ENCODE results near the gene CEP350. TPM values are rescaled to one million over a fixed set of nuclear protein-coding genes. Genes with fewer than 3 reads are reported as not detected.

Gene CEP350
- total RNA-seq, 8 experiments from 2014 or later: 21.8 to 65.4 (median 49.5) TPM

GRCh38 chr1:180094705-180095295 is 140.2 kb downstream of the CEP350 start:
- no peaks in the 10 kb centered on the region for H3K4me1 ChIP-seq (replicated peaks in 1 of 2)
- in situ Hi-C loops (cut with MboI; ENCODE audit: low pct_unique_long_range_greater_than_20kb in 2 of 9, low sequenced_read_pairs in 9 of 9, unreplicated experiment in 9 of 9): loop anchor here in 1 of 9 experiments (25.0 kb wide), 1 partner anchor 107 kb away; no protein-coding TSS in a partner anchor
- H3K27ac ChIP-seq: no peak overlapping the region
- ATAC-seq (replicated peaks in 6 of 8): no peak
- no peak overlapping the region for H3K4me3 ChIP-seq
- WGBS, 10 experiments: 92 to 100% (median 96%) methylated on average over 1 to 3 of the region's 3 CpGs; no CpG with 5 or more reads in 1 of the 10 experiments

- Histone ChIP-seq H3K27ac (no peak overlapping the region), H3K4me3 (no peak overlapping the region), H3K4me1 (replicated peaks in 1 of 2) (no peaks in the 10 kb centered on the region)
- 71 to 100% (median 94%) methylated on average over 1 to 4 of the region's 4 CpGs for WGBS, 10 experiments
- ATAC-seq (replicated peaks in 6 of 8): no peak
- in situ Hi-C loops (cut with MboI; ENCODE audit: low pct_unique_long_range_greater_than_20kb in 2 of 9, low sequenced_read_pairs in 9 of 9, unreplicated experiment in 9 of 9): loop anchor here in 1 of 9 experiments (25.0 kb wide), 1 partner anchor 109 kb away; no protein-coding TSS in a partner anchor
These were observed 142.1 kb downstream of the CEP350 start for GRCh38 chr1:180096584-180097325.

- in situ Hi-C loops (cut with MboI; ENCODE audit: low pct_unique_long_range_greater_than_20kb in 2 of 9, low sequenced_read_pairs in 9 of 9, unreplicated experiment in 9 of 9): loop anchor here in 1 of 9 experiments (25.0 kb wide), 1 partner anchor 110 kb away; no protein-coding TSS in a partner anchor
These were observed 142.7 kb downstream of the CEP350 start for GRCh38 chr1:180097326-180097605.

GRCh38 chr1:180101411-180101810 is 146.8 kb downstream of the CEP350 start:
- no peak overlapping the region for H3K27ac ChIP-seq
- WGBS, 10 experiments: 80 to 100% (median 91%) methylated on average over 1 of the region's 1 CpG; no CpG with 5 or more reads in 1 of the 10 experiments
- in situ Hi-C loops (cut with MboI; ENCODE audit: low pct_unique_long_range_greater_than_20kb in 2 of 9, low sequenced_read_pairs in 9 of 9, unreplicated experiment in 9 of 9): no loop called here
- no peak overlapping the region for H3K4me3 ChIP-seq
- no peaks in the 10 kb centered on the region for H3K4me1 ChIP-seq (replicated peaks in 1 of 2)
- ATAC-seq (replicated peaks in 6 of 8): no peak

More at GRCh38 chr1:180097326-180097605, 142.7 kb downstream of the CEP350 start:
- ATAC-seq (replicated peaks in 6 of 8): no peak
- Histone ChIP-seq H3K4me1 (replicated peaks in 1 of 2) (no peaks in the 10 kb centered on the region), H3K27ac (no peak overlapping the region), H3K4me3 (no peak overlapping the region)
- 80 to 100% (median 98%) methylated on average over 1 to 2 of the region's 2 CpGs; no CpG with 5 or more reads in 2 of the 10 experiments for WGBS, 10 experiments

- in situ Hi-C loops (cut with MboI; ENCODE audit: low pct_unique_long_range_greater_than_20kb in 2 of 9, low sequenced_read_pairs in 9 of 9, unreplicated experiment in 9 of 9): no loop called here
- no peaks in the 10 kb centered on the region for H3K4me1 ChIP-seq (replicated peaks in 1 of 2)
- no peak overlapping the region for H3K4me3 ChIP-seq
- H3K27ac ChIP-seq: no peak overlapping the region
- WGBS, 10 experiments: 90 to 100% (median 100%) methylated on average over 1 of the region's 1 CpG; no CpG with 5 or more reads in 1 of the 10 experiments
- no peak for ATAC-seq (replicated peaks in 6 of 8)
These were observed 149.2 kb downstream of the CEP350 start for GRCh38 chr1:180103819-180104218.

- Histone ChIP-seq H3K27ac (no peak overlapping the region), H3K4me1 (replicated peaks in 1 of 2) (no peaks in the 10 kb centered on the region), H3K4me3 (no peak overlapping the region)
- in situ Hi-C loops (cut with MboI; ENCODE audit: low pct_unique_long_range_greater_than_20kb in 2 of 9, low sequenced_read_pairs in 9 of 9, unreplicated experiment in 9 of 9): no loop called here
- ATAC-seq (replicated peaks in 6 of 8): no peak
- 94 to 100% (median 100%) methylated on average over 1 to 2 of the region's 2 CpGs; no CpG with 5 or more reads in 2 of the 10 experiments for WGBS, 10 experiments
These were observed 157.5 kb downstream of the CEP350 start for GRCh38 chr1:180112091-180112490.

GRCh38 chr1:180112984-180113647 is 158.5 kb downstream of the CEP350 start:
- in situ Hi-C loops (cut with MboI; ENCODE audit: low pct_unique_long_range_greater_than_20kb in 2 of 9, low sequenced_read_pairs in 9 of 9, unreplicated experiment in 9 of 9): no loop called here
- 75 to 100% (median 97%) methylated on average over 2 of the region's 2 CpGs for WGBS, 10 experiments
- Histone ChIP-seq H3K4me3 (no peak overlapping the region), H3K27ac (no peak overlapping the region), H3K4me1 (replicated peaks in 1 of 2) (no peaks in the 10 kb centered on the region)
- no peak for ATAC-seq (replicated peaks in 6 of 8)

GRCh38 chr1:180114396-180114945 is 159.9 kb downstream of the CEP350 start:
- Histone ChIP-seq H3K4me3 (no peak overlapping the region), H3K4me1 (replicated peaks in 1 of 2) (no peaks in the 10 kb centered on the region), H3K27ac (no peak overlapping the region)
- WGBS, 10 experiments: 90 to 100% (median 97%) methylated on average over 2 to 4 of the region's 4 CpGs; no CpG with 5 or more reads in 2 of the 10 experiments
- in situ Hi-C loops (cut with MboI; ENCODE audit: low pct_unique_long_range_greater_than_20kb in 2 of 9, low sequenced_read_pairs in 9 of 9, unreplicated experiment in 9 of 9): no loop called here
- ATAC-seq (replicated peaks in 6 of 8): no peak

GRCh38 chr1:180116964-180117763 is 162.6 kb downstream of the CEP350 start:
- Histone ChIP-seq H3K4me3 (no peak overlapping the region), H3K4me1 (replicated peaks in 1 of 2) (no peaks in the 10 kb centered on the region), H3K27ac (no peak overlapping the region)
- in situ Hi-C loops (cut with MboI; ENCODE audit: low pct_unique_long_range_greater_than_20kb in 2 of 9, low sequenced_read_pairs in 9 of 9, unreplicated experiment in 9 of 9): no loop called here
- ATAC-seq (replicated peaks in 6 of 8): peak in 1 of 8 experiments; percentile 9
- WGBS, 10 experiments: 76 to 100% (median 88%) methylated on average over 1 to 13 of the region's 14 CpGs; no CpG with 5 or more reads in 1 of the 10 experiments

GRCh38 chr1:180117764-180118116 is 163.1 kb downstream of the CEP350 start:
- in situ Hi-C loops (cut with MboI; ENCODE audit: low pct_unique_long_range_greater_than_20kb in 2 of 9, low sequenced_read_pairs in 9 of 9, unreplicated experiment in 9 of 9): no loop called here
- H3K4me1 ChIP-seq (replicated peaks in 1 of 2): no peaks in the 10 kb centered on the region
- no peak overlapping the region for H3K4me3 ChIP-seq
- peak in 2 of 8 experiments; percentile 39 to 65 for ATAC-seq (replicated peaks in 6 of 8)
- WGBS, 10 experiments: 30 to 100% (median 88%) methylated on average over 2 of the region's 2 CpGs; no CpG with 5 or more reads in 2 of the 10 experiments
- no peak overlapping the region for H3K27ac ChIP-seq

GRCh38 chr1:180119837-180120236 is 165.2 kb downstream of the CEP350 start:
- peak in 4 of 8 experiments; percentile 31 to 96 (median 63) for ATAC-seq (replicated peaks in 6 of 8)
- in situ Hi-C loops (cut with MboI; ENCODE audit: low pct_unique_long_range_greater_than_20kb in 2 of 9, low sequenced_read_pairs in 9 of 9, unreplicated experiment in 9 of 9): no loop called here
- H3K4me1 ChIP-seq (replicated peaks in 1 of 2): no peaks in the 10 kb centered on the region
- WGBS, 10 experiments: 0 to 92% (median 51%) methylated on average over 1 to 2 of the region's 2 CpGs; no CpG with 5 or more reads in 2 of the 10 experiments
- no peak overlapping the region for H3K27ac ChIP-seq
- no peak overlapping the region for H3K4me3 ChIP-seq

GRCh38 chr1:180123463-180123936 is 168.9 kb downstream of the CEP350 start:
- Histone ChIP-seq H3K27ac (no peak overlapping the region), H3K4me3 (no peak overlapping the region), H3K4me1 (replicated peaks in 1 of 2) (no peaks in the 10 kb centered on the region)
- peak in 3 of 8 experiments; percentile 9 to 91 (median 88) for ATAC-seq (replicated peaks in 6 of 8)
- in situ Hi-C loops (cut with MboI; ENCODE audit: low pct_unique_long_range_greater_than_20kb in 2 of 9, low sequenced_read_pairs in 9 of 9, unreplicated experiment in 9 of 9): no loop called here
- 10 to 92% (median 73%) methylated on average over 1 to 4 of the region's 4 CpGs; no CpG with 5 or more reads in 1 of the 10 experiments for WGBS, 10 experiments

Measured in motor neuron (in vitro differentiated cells).